ENCODE data around the gene TESK2. TPM values are rescaled to one million over a fixed set of nuclear protein-coding genes. Genes with fewer than 3 reads are reported as not detected.

TESK2 gene
- total RNA-seq, 1 experiment from 2014 or later = 13.8 TPM

GRCh38 chr1:45354838-45355237, 136.1 kb downstream of the TESK2 start:
- no peaks in the 10 kb centered on the region for H3K27me3 ChIP-seq (ENCODE audit: insufficient read depth, low read depth)
- no peaks in the 10 kb centered on the region for H3K79me2 ChIP-seq (ENCODE audit: low read depth)
- H3F3A ChIP-seq (ENCODE audit: insufficient read depth, low read depth) = peaks cover 10% of the 10 kb centered on the region
- H3K4me3 ChIP-seq = no peak overlapping the region
- no peak for DNase-seq
- no peak overlapping the region for H3K27ac ChIP-seq
- POLR2A ChIA-PET (ENCODE audit: unreplicated experiment) = interaction anchor here (0.8 kb wide), 1 partner anchor 147 kb away, joined by 5 read pairs; no protein-coding TSS in a partner anchor
- no peak overlapping the region for H2AFZ ChIP-seq
- H3K9me2 ChIP-seq (ENCODE audit: insufficient read depth) = no peaks in the 10 kb centered on the region
- TF ChIP-seq CTCF (conservative IDR thresholded peaks at IDR 0.05) (no peak), EZH2 (IDR thresholded peaks at IDR 0.05; ENCODE audit: low read depth) (no peak)
- no peaks in the 10 kb centered on the region for H3K9me3 ChIP-seq (ENCODE audit: insufficient read depth, low read depth)
- no peaks in the 10 kb centered on the region for H3K36me3 ChIP-seq (ENCODE audit: low read depth)
- H4K20me1 ChIP-seq (ENCODE audit: insufficient read depth) = no peaks in the 10 kb centered on the region
- intact Hi-C loops (cut with micrococcal nuclease; ENCODE audit: unreplicated experiment) = loop anchor here (5.0 kb wide), 1 partner anchor 338 kb away; no protein-coding TSS in a partner anchor
- CTCF ChIA-PET = interaction anchor here (0.5 to 0.7 kb wide), 2 partner anchors 117 to 135 kb away, joined by 3 read pairs; no protein-coding TSS in a partner anchor
- H3K4me1 ChIP-seq (replicated peaks; ENCODE audit: insufficient read depth) = peaks cover 18% of the 10 kb centered on the region
- H3K4me2 ChIP-seq = no peak overlapping the region
- no TSS peak for BruUV-seq (replicated peaks)

- Histone ChIP-seq H3K4me3 (no peak overlapping the region), H3F3A (ENCODE audit: insufficient read depth, low read depth) (peaks cover 16% of the 10 kb centered on the region), H3K79me2 (ENCODE audit: low read depth) (no peaks in the 10 kb centered on the region), H3K36me3 (ENCODE audit: low read depth) (no peaks in the 10 kb centered on the region), H3K27ac (no peak overlapping the region), H3K27me3 (ENCODE audit: insufficient read depth, low read depth) (no peaks in the 10 kb centered on the region), H3K4me2 (no peak overlapping the region), H4K20me1 (ENCODE audit: insufficient read depth) (no peaks in the 10 kb centered on the region), H3K4me1 (replicated peaks; ENCODE audit: insufficient read depth) (peaks cover 26% of the 10 kb centered on the region), H3K9me3 (ENCODE audit: insufficient read depth, low read depth) (no peaks in the 10 kb centered on the region), H3K9me2 (ENCODE audit: insufficient read depth) (no peaks in the 10 kb centered on the region), H2AFZ (no peak overlapping the region)
- no TSS peak for BruUV-seq (replicated peaks)
- ChIA-PET POLR2A (ENCODE audit: unreplicated experiment) (no interaction called here), CTCF (no interaction called here)
- TF ChIP-seq EZH2 (IDR thresholded peaks at IDR 0.05; ENCODE audit: low read depth) = no peak
- no peak for TF ChIP-seq CTCF (conservative IDR thresholded peaks at IDR 0.05)
- intact Hi-C loops (cut with micrococcal nuclease; ENCODE audit: unreplicated experiment) = no loop called here
- no peak for DNase-seq
Measured at GRCh38 chr1:45353685-45354084, 137.3 kb downstream of the TESK2 start.

GRCh38 chr1:45351508-45351907, 139.5 kb downstream of the TESK2 start:
- Histone ChIP-seq H3K27me3 (ENCODE audit: insufficient read depth, low read depth) (no peaks in the 10 kb centered on the region), H3K27ac (no peak overlapping the region), H4K20me1 (ENCODE audit: insufficient read depth) (no peaks in the 10 kb centered on the region), H3K4me2 (no peak overlapping the region), H3K36me3 (ENCODE audit: low read depth) (no peaks in the 10 kb centered on the region), H3K9me3 (ENCODE audit: insufficient read depth, low read depth) (no peaks in the 10 kb centered on the region), H3F3A (ENCODE audit: insufficient read depth, low read depth) (peaks cover 19% of the 10 kb centered on the region), H3K79me2 (ENCODE audit: low read depth) (no peaks in the 10 kb centered on the region), H3K9me2 (ENCODE audit: insufficient read depth) (no peaks in the 10 kb centered on the region), H2AFZ (no peak overlapping the region), H3K4me3 (no peak overlapping the region), H3K4me1 (replicated peaks; ENCODE audit: insufficient read depth) (peaks cover 37% of the 10 kb centered on the region)
- BruUV-seq (replicated peaks) = no TSS peak
- TF ChIP-seq CTCF (conservative IDR thresholded peaks at IDR 0.05) (no peak), EZH2 (IDR thresholded peaks at IDR 0.05; ENCODE audit: low read depth) (no peak)
- POLR2A ChIA-PET (ENCODE audit: unreplicated experiment) = no interaction called here
- no peak for DNase-seq
- intact Hi-C loops (cut with micrococcal nuclease; ENCODE audit: unreplicated experiment) = no loop called here
- CTCF ChIA-PET = no interaction called here

Data from PC-9 (cell line).